Measurements from ENCODE around the gene USP15. TPM values are rescaled to one million over a fixed set of nuclear protein-coding genes. Genes with fewer than 3 reads are reported as not detected.

USP15 gene
- total RNA-seq, 1 experiment from 2014 or later = 35.3 TPM

- Histone ChIP-seq H3K27me3 (ENCODE audit: insufficient read depth, low read length) (no peaks in the 10 kb centered on the region), H4K91ac (ENCODE audit: insufficient read length, low read depth, low read length) (no peak overlapping the region), H3K4ac (ENCODE audit: low read depth, low read length) (no peak overlapping the region), H3K4me1 (ENCODE audit: insufficient read depth, low read length) (no peaks in the 10 kb centered on the region), H2BK15ac (ENCODE audit: low read depth, low read length) (no peak overlapping the region), H3K9me3 (ENCODE audit: control insufficient read depth, low read depth, low read length) (no peaks in the 10 kb centered on the region), H3K79me2 (ENCODE audit: insufficient read depth, low read length) (no peaks in the 10 kb centered on the region), H3K23ac (ENCODE audit: insufficient read length, low read depth, low read length) (no peak overlapping the region), H3K4me2 (ENCODE audit: insufficient read depth, insufficient read length, low read length) (no peak overlapping the region), H3K9ac (ENCODE audit: extremely low read depth, insufficient read length, low read length) (no peak overlapping the region), H3K18ac (ENCODE audit: insufficient read length, low read depth, low read length) (no peak overlapping the region), H3K56ac (ENCODE audit: insufficient read length, low read depth, low read length) (no peak overlapping the region), H3K14ac (ENCODE audit: insufficient read depth, low read length) (no peak overlapping the region), H2AK5ac (ENCODE audit: insufficient read length, low read length) (no peak overlapping the region), H4K8ac (replicated peaks; ENCODE audit: insufficient read length, low read depth, low read length) (no peak overlapping the region), H2BK120ac (ENCODE audit: low read depth, low read length, poor library complexity, severe bottlenecking) (no peak overlapping the region), H3T11ph (ENCODE audit: low read length) (no peak overlapping the region), H2BK12ac (ENCODE audit: insufficient read length, low read depth, low read length) (no peak overlapping the region), H3K79me1 (ENCODE audit: insufficient read depth, low read depth, low read length, poor library complexity, severe bottlenecking) (no peaks in the 10 kb centered on the region), H2BK5ac (ENCODE audit: insufficient read length, low read length) (no peak overlapping the region), H4K20me1 (ENCODE audit: control insufficient read depth, insufficient read depth, insufficient read length) (no peaks in the 10 kb centered on the region), H2AFZ (ENCODE audit: low read length) (no peak overlapping the region), H3K27ac (ENCODE audit: insufficient read length, low read depth, low read length) (no peak overlapping the region), H2BK20ac (ENCODE audit: low read depth, low read length, poor library complexity, severe bottlenecking) (no peak overlapping the region), H3K23me2 (ENCODE audit: insufficient read length, low read depth, low read length, poor library complexity, severe bottlenecking) (no peaks in the 10 kb centered on the region), H4K5ac (ENCODE audit: insufficient read length, low read depth, low read length) (no peak overlapping the region)
- no peak overlapping the region for H3K4me3 Mint-ChIP-seq
- TF ChIP-seq CTCF (conservative IDR thresholded peaks at IDR 0.05) = no peak
- H3K36me3 Mint-ChIP-seq (ENCODE audit: insufficient read depth in 1 of 3, low read depth in 3 of 3) = no peaks in the 10 kb centered on the region
- no peaks in the 10 kb centered on the region; a peak in 1 of 4 replicates for H3K4me1 Mint-ChIP-seq
- DNase-seq = no peak
- H3K9me3 Mint-ChIP-seq = no peaks in the 10 kb centered on the region; a peak in 1 of 5 replicates
- H3K27ac Mint-ChIP-seq = no peak overlapping the region
- WGBS (ENCODE audit: extremely low coverage, insufficient read length, low lambda C conversion rate) = no CpG with 5 or more reads among the region's 2 CpGs
- H3K27me3 Mint-ChIP-seq (ENCODE audit: low read depth) = no peaks in the 10 kb centered on the region
Observed at GRCh38 chr12:62215506-62215905, 44.7 kb upstream of the USP15 start.
